G401 (cell line): ENCODE measurements around the gene RYR2. TPM values are rescaled to one million over a fixed set of nuclear protein-coding genes. Genes with fewer than 3 reads are reported as not detected.

Experiments
- DNase-seq: peaks from one replicate; pipeline ENCODE4 v3.0.0-alpha.2; 2015; ENCODE audit warnings: low spot score
- in situ Hi-C: cut with HindIII; loops from 2 replicates; pipeline ENCODE4 v1.10.0; 2016; ENCODE audit warnings: low sequenced_read_pairs, mixed read lengths
- total RNA-seq: library from RNA; depleted of rRNA; stranded (reverse); fragments of >200 nt; shearing (Covaris generic); gene quantifications from 2 replicates; pipeline ENCODE4 v1.2.3, GENCODE V29; 2014

RYR2 gene
- total RNA-seq, 1 experiment from 2014 or later = not detected

- in situ Hi-C loops = no loop called here
- no peak for DNase-seq
Measured at GRCh38 chr1:237709355-237709754, 667.4 kb downstream of the RYR2 start.

- in situ Hi-C loops = no loop called here
Measured at GRCh38 chr1:237711281-237711680, 669.3 kb downstream of the RYR2 start.

GRCh38 chr1:237712082-237712481, 670.1 kb downstream of the RYR2 start:
- no peak for DNase-seq
- in situ Hi-C loops = no loop called here

More at GRCh38 chr1:237711281-237711680, 669.3 kb downstream of the RYR2 start:
- no peak for DNase-seq

DNA sequence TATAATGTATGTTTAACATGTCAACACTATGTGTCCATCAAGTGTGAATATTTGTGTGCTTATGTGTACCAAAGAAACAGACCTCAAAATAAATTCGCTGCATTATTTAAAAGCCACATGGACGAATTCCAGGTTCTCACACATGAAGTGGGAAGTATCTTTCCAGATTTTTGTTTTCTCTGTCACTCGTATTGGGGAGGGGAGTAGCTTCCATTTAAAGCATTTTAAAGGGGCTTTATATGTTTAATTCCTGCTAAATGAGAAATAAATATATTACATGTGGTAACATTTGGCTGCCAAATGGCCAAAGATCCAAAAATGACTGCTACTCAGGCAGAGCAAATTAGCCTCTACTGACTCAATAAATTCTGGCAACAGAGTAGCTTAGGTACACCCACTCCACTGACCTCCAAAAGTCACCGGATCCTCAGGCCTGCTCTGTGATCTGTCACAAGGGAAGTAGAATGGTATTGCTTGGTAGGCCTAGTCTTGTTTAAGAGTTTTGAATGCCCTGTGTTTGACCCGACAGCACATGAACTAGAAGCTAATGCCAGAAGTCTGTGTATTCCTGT, 670.7 kb downstream of the RYR2 start:
- DNase-seq = no peak
- in situ Hi-C loops = no loop called here

DNA sequence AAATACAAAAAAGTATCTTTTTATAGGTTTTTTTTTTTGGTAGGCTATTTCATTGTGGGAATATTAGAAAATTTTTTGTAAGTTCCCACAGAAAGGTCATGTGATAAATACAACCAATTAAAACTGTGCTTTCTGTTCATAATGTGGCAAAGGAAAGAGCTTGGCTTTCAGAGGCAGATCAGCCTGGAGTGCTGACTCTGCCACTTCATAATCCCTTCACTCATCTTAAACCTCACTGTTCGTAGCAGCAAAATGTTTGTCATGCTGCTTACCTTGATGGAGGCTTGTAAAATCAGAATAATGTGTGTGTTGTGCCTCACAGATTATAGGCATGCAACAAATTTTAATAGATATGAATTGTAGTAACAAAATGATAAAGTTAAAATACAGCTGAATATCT, 671.9 kb downstream of the RYR2 start:
- DNase-seq = no peak
- in situ Hi-C loops = no loop called here

DNA sequence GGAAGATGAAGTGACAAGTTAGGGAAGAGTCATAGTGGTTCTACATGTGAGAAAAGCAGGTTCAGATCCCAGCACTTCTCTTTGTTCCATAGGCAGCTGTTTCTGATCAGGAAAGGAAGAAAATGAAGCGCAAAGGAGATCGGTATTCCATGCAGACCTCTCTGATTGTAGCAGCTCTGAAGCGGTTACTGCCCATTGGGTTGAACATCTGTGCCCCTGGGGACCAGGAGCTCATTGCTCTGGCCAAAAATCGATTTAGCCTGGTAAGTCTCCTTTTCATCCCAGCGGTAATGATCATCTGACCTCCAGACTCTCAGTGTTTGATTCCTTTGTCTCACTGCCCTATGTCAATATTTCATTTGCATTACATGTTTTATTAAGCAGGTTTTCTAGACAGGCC, 675.1 kb downstream of the RYR2 start:
- no peak for DNase-seq
- in situ Hi-C loops = no loop called here

DNA sequence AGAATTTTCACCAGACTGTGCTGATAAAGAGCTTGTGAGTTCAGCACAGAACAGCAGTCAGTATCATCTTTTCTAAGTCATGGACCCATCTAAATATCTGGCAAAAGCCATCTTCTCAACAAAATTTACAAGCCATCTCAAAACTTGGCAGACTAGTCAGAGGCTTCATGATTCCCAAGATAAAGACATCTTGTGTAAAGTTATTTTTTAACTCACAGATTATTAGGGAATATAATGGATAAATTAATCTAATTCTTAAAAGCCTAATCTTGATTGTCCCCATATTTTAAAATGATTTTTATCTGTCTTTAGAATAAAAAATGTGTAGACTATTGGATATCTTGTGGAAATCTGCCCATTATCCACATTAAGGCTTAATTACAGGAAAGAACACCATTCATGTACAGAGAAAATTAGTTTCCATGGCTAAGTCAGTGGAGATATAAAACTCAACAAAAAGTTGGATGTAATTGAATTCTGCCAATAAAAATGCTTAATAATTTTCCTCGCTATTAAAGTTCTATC, 688.9 kb downstream of the RYR2 start:
- in situ Hi-C loops = no loop called here
- no peak for DNase-seq

GRCh38 chr1:237732657-237733056, 690.7 kb downstream of the RYR2 start:
- in situ Hi-C loops = no loop called here
- no peak for DNase-seq

DNA sequence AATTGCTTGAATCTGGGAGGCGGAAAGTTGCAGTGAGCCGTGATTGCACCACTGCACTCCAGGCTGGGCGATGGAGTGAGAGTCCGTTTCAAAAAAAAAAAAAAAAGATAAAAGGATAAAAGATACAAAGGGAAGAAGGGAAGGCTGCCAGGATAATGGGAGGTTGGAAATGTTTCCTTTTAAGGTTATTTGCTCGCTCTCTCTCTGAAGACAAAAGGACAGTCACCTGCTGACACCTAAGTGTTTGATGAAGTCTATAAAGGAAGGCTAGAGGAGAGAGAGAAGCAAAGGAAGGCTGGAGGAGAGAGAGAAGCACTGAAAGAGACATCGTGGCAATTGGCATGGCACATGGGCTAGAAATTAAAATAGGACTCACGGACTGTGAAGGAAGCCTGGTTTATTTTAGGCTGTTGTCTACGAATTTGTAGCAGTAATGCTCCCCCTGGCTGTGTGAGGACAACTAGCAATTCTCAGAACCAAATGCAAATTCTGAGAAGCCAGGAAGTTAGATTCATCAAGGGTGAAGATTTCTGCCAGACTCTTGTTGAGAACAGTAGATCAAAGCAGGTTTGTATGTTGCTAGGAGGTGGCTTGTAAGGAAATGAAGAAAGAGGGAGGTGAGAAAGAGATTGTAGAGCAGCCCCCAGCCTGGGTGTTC, 694.5 kb downstream of the RYR2 start:
- DNase-seq = peak; percentile 10
- in situ Hi-C loops = no loop called here

GRCh38 chr1:237737448-237737847, 695.5 kb downstream of the RYR2 start:
- in situ Hi-C loops = no loop called here
- no peak for DNase-seq

DNA sequence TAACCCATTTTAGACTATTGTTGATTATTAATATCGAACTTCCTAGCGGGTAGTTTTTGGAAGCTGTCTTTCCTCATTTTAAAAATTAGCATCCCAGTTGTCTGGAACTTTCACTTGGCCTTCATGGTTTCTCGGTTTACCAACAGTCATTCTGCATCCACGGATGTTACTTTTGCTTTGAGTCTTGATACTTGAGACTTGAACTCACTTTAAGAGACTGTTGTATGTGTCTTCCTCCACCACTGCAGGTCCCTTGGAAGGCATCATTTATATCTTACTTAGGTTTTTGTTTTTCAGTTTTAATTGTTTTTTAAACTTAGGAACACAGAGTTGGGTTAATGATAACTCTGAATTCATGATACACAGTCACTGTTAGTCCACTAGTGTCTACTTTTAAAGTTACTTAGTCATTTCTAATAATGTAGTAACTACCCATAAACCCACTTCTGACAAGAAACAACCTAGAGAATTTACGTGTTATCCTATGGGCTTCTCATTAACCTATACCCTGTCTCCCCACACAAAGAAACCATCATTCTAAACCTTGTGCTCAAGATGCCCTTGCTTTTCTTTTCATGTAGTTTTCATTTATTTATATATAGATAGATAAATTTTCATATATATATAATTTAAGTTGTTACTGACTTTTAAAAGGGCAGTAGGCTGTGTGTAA, 696.1 kb downstream of the RYR2 start:
- DNase-seq = no peak
- in situ Hi-C loops = no loop called here

GRCh38 chr1:237740846-237741245, 698.9 kb downstream of the RYR2 start:
- in situ Hi-C loops = no loop called here
- DNase-seq = no peak

GRCh38 chr1:237745545-237745944, 703.6 kb downstream of the RYR2 start:
- in situ Hi-C loops = no loop called here
- DNase-seq = no peak

DNA sequence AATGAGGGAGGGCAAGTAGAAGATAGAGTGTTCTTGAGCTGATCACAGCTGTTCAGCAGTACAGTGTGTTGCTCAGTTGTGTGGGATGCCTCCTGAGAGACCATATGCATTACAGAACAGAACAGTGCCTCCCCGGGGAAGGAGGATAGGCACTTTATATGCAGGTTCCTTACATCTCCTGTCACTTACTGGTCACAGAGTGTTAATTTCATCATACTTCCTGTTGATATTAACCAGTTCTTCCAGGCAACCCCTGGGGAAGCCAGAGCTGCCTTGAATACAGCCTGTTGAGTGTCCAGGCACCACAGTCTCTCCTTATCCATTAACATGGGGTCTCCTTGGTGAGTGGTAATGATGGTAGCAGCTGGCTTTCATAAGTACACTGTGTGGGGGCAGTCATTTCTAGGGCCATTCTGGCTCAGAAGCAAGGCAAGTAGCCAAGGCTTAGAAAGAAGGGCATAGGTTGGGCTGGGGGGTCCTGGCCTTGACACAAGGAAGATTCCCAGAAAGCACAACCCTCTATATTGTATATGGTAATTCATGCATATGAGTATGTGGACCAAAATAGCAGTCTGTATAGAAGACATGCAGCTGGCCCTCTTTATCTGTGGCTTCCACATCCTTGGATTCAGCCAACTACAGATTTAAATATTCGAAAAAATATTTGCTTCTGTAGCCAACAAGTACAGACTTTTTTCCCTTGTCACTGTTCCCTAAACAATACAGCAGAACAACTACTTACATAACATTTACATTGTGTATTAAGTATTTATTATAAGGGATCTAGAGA, 706.4 kb downstream of the RYR2 start:
- DNase-seq = no peak
- in situ Hi-C loops = no loop called here

DNA sequence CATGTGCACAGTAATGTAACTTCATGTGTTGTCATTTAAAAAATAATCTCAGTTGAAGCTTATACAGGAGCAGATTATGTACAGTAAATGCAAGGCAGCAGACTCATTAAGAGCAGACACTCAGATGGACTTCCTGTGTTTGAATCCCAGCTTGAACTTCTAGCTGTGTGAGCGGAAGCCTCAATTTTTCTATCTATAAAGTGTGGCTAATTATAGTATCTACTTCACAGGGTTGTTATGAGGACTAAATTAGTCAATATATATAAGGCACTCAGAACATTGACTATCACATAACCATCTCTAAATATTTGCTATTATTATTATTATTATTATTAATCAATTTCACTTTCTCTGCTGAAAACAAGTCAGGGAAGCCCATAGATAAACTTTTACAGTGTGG, 707.1 kb downstream of the RYR2 start:
- in situ Hi-C loops = no loop called here

GRCh38 chr1:237751090-237751489, 709.1 kb downstream of the RYR2 start:
- no peak for DNase-seq
- in situ Hi-C loops = no loop called here

More for the DNA sequence above, 707.1 kb downstream of the RYR2 start:
- no peak for DNase-seq

GRCh38 chr1:237754627-237755026, 712.6 kb downstream of the RYR2 start:
- no peak for DNase-seq
- in situ Hi-C loops = no loop called here

GRCh38 chr1:237756304-237756967, 714.5 kb downstream of the RYR2 start:
- DNase-seq = no peak
- in situ Hi-C loops = no loop called here

- DNase-seq = no peak
- in situ Hi-C loops = no loop called here
Measured at GRCh38 chr1:237759377-237759776, 717.4 kb downstream of the RYR2 start.
